ENCODE data around the gene GPR55.

- no peak for TF ChIP-seq POLR2A (IDR thresholded peaks at IDR 0.05)
- TF ChIP-seq CTCF (IDR thresholded peaks at IDR 0.05), result peak in 3 of 12 donors; percentile 4 to 27 (median 12)
These were observed 59.0 kb downstream of the GPR55 start for GRCh38 chr2:230865766-230866755.
